Nephron (organoid): ENCODE measurements around the gene GABARAPL1.
"Not testable (repeated sequence)": the region's sequence is repeated elsewhere in the genome, so short reads cannot be mapped to it uniquely, and the experiment has no call there.

Experiments used
- H3K27ac Mint-ChIP-seq, 3 experiments: 2 replicates each; pipeline ENCODE4 v1.8.0; 2020; ENCODE audit warnings: mixed read lengths in 3 of 3, mild to moderate bottlenecking in 2 of 3, moderate library complexity in 1 of 3
- H3K27me3 Mint-ChIP-seq: 2 replicates; pipeline ENCODE4 v1.8.0; 2021; ENCODE audit warnings: low read depth, mild to moderate bottlenecking, moderate library complexity, mixed read lengths
- H3K36me3 Mint-ChIP-seq: 2 replicates; pipeline ENCODE4 v1.8.0; 2020; ENCODE audit warnings: low read depth, mixed read lengths
- H3K4me1 Mint-ChIP-seq: 2 replicates; pipeline ENCODE4 v1.8.0; 2020; ENCODE audit warnings: mixed read lengths
- H3K4me3 Mint-ChIP-seq, 3 experiments: 2 replicates each; pipeline ENCODE4 v1.8.0; 2020; ENCODE audit warnings: mild to moderate bottlenecking in 3 of 3, mixed read lengths in 3 of 3, moderate library complexity in 2 of 3
- H3K9me3 Mint-ChIP-seq: 2 replicates; pipeline ENCODE4 v1.8.0; 2020; ENCODE audit warnings: mixed read lengths
- CTCF ChIP-seq, 3 experiments: fragments of 200-600 bp; sonication (generic); IDR thresholded peaks; one replicate each; pipeline ENCODE4 v1.5.0; 2021; ENCODE audit warnings: antibody characterized with exemption in 3 of 3; ENCODE audit not compliant: unreplicated experiment in 3 of 3

GABARAPL1 gene

GRCh38 chr12:10221846-10222245, 9.2 kb downstream of the GABARAPL1 start:
- no peak overlapping the region for H3K4me3 Mint-ChIP-seq
- no peaks in the 10 kb centered on the region for H3K4me1 Mint-ChIP-seq
- H3K27me3 Mint-ChIP-seq: peaks cover 5% of the 10 kb centered on the region
- no peak overlapping the region for H3K27ac Mint-ChIP-seq
- H3K9me3 Mint-ChIP-seq: no peaks in the 10 kb centered on the region
- TF ChIP-seq CTCF (IDR thresholded peaks at IDR 0.05; ENCODE audit: unreplicated experiment in 3 of 3): no peak
- peaks cover 63% of the 10 kb centered on the region for H3K36me3 Mint-ChIP-seq

GRCh38 chr12:10223208-10223607, 10.5 kb downstream of the GABARAPL1 start:
- H3K9me3 Mint-ChIP-seq: no peaks in the 10 kb centered on the region
- peaks cover 59% of the 10 kb centered on the region for H3K36me3 Mint-ChIP-seq
- TF ChIP-seq CTCF (IDR thresholded peaks at IDR 0.05; ENCODE audit: unreplicated experiment in 3 of 3): no peak
- no peak overlapping the region for H3K4me3 Mint-ChIP-seq
- H3K27ac Mint-ChIP-seq: no peak overlapping the region
- peaks cover 5% of the 10 kb centered on the region for H3K27me3 Mint-ChIP-seq
- no peaks in the 10 kb centered on the region for H3K4me1 Mint-ChIP-seq

- H3K9me3 Mint-ChIP-seq, H3K27me3 Mint-ChIP-seq, H3K4me1 Mint-ChIP-seq, H3K4me3 Mint-ChIP-seq, H3K27ac Mint-ChIP-seq: not testable (repeated sequence)
- peaks cover 51% of the 10 kb centered on the region for H3K36me3 Mint-ChIP-seq
These were observed 12.7 kb downstream of the GABARAPL1 start for GRCh38 chr12:10225426-10225825.

- H3K27me3 Mint-ChIP-seq: peaks cover 5% of the 10 kb centered on the region
- peaks cover 44% of the 10 kb centered on the region for H3K36me3 Mint-ChIP-seq
- no peaks in the 10 kb centered on the region for H3K9me3 Mint-ChIP-seq
- H3K27ac Mint-ChIP-seq: no peak overlapping the region
- no peaks in the 10 kb centered on the region for H3K4me1 Mint-ChIP-seq
- no peak overlapping the region for H3K4me3 Mint-ChIP-seq
- no peak for TF ChIP-seq CTCF (IDR thresholded peaks at IDR 0.05; ENCODE audit: unreplicated experiment in 3 of 3)
These were observed 13.4 kb downstream of the GABARAPL1 start for GRCh38 chr12:10226086-10226485.

GRCh38 chr12:10226731-10227130, 14.1 kb downstream of the GABARAPL1 start:
- Mint-ChIP-seq H3K27me3 (peaks cover 3% of the 10 kb centered on the region), H3K4me1 (no peaks in the 10 kb centered on the region), H3K4me3 (no peak overlapping the region), H3K27ac (no peak overlapping the region), H3K9me3 (no peaks in the 10 kb centered on the region), H3K36me3 (peaks cover 38% of the 10 kb centered on the region)
- no peak for TF ChIP-seq CTCF (IDR thresholded peaks at IDR 0.05; ENCODE audit: unreplicated experiment in 3 of 3)

- no peak for TF ChIP-seq CTCF (IDR thresholded peaks at IDR 0.05; ENCODE audit: unreplicated experiment in 3 of 3)
- Mint-ChIP-seq H3K27ac (no peak overlapping the region), H3K36me3 (peaks cover 28% of the 10 kb centered on the region), H3K4me3 (no peak overlapping the region), H3K4me1 (no peaks in the 10 kb centered on the region), H3K9me3 (no peaks in the 10 kb centered on the region), H3K27me3 (no peaks in the 10 kb centered on the region)
These were observed 15.0 kb downstream of the GABARAPL1 start for GRCh38 chr12:10227648-10228047.
